BJ (cell line): ENCODE data around the gene TELO2. TPM values are rescaled to one million over a fixed set of nuclear protein-coding genes. Genes with fewer than 3 reads are reported as not detected.

Experiments used
- CTCF ChIA-PET: fragments of 350-600 bp; formaldehyde crosslinking; extraction: SDS; loops from one replicate; lab custom pipeline; 2021; ENCODE audit warnings: antibody characterized with exemption, inconsistent platforms; lab: Yijun Ruan, JAX
- POLR2A ChIA-PET: fragments of 300-600 bp; sonication (Branson Sonifier 250); formaldehyde crosslinking; extraction: SDS; loops from one replicate; lab custom pipeline; 2021; ENCODE audit warnings: antibody characterized with exemption; lab: Charles Lee
- DNase-seq: peaks from one replicate; pipeline ENCODE4 v3.0.0-alpha.2; 2011; ENCODE audit warnings: low read depth
- H3K27me3 ChIP-seq: 2 replicates; pipeline ENCODE4 v1.6.0; 2011; ENCODE audit warnings: low read length; ENCODE audit not compliant: control insufficient read depth, insufficient read depth
- H3K36me3 ChIP-seq: 2 replicates; pipeline ENCODE4 v1.5.1; 2011; ENCODE audit warnings: low read length; ENCODE audit not compliant: control insufficient read depth, insufficient read depth
- H3K4me3 ChIP-seq: 2 replicates; pipeline ENCODE4 v1.5.1; 2011; ENCODE audit warnings: low read depth, mild to moderate bottlenecking, control low read depth, low read length
- CTCF ChIP-seq: IDR thresholded peaks from 2 replicates; pipeline ENCODE4 v1.5.1; 2011; ENCODE audit warnings: low read depth, mild to moderate bottlenecking, control low read depth, inconsistent platforms, low read length, moderate library complexity; ENCODE audit not compliant: insufficient read depth
- polyA plus RNA-seq: library from polyadenylated mRNA; depleted of rRNA; stranded (reverse); fragments of >200 nt; gene quantifications from 2 replicates; pipeline ENCODE4 v1.2.3, GENCODE V29; 2011

TELO2 gene
- polyA plus RNA-seq, 1 experiment = 15.9 TPM

- no peaks in the 10 kb centered on the region; the same call in 1 of the 2 replicates for H3K36me3 ChIP-seq
- no peak overlapping the region for H3K4me3 ChIP-seq
- H3K27me3 ChIP-seq = no peaks in the 10 kb centered on the region
- POLR2A ChIA-PET = no interaction called here
- no peak for TF ChIP-seq CTCF
- CTCF ChIA-PET = no interaction called here
- DNase-seq = no peak
Observed at GRCh38 chr16:1525871-1526607, 32.9 kb downstream of the TELO2 start.

GRCh38 chr16:1526608-1527555 is 33.7 kb downstream of the TELO2 start:
- no peaks in the 10 kb centered on the region; the same call in 1 of the 2 replicates for H3K36me3 ChIP-seq
- no peak for TF ChIP-seq CTCF
- H3K27me3 ChIP-seq = no peaks in the 10 kb centered on the region
- ChIA-PET POLR2A (no interaction called here), CTCF (no interaction called here)
- no peak for DNase-seq
- H3K4me3 ChIP-seq = no peak overlapping the region

DNA sequence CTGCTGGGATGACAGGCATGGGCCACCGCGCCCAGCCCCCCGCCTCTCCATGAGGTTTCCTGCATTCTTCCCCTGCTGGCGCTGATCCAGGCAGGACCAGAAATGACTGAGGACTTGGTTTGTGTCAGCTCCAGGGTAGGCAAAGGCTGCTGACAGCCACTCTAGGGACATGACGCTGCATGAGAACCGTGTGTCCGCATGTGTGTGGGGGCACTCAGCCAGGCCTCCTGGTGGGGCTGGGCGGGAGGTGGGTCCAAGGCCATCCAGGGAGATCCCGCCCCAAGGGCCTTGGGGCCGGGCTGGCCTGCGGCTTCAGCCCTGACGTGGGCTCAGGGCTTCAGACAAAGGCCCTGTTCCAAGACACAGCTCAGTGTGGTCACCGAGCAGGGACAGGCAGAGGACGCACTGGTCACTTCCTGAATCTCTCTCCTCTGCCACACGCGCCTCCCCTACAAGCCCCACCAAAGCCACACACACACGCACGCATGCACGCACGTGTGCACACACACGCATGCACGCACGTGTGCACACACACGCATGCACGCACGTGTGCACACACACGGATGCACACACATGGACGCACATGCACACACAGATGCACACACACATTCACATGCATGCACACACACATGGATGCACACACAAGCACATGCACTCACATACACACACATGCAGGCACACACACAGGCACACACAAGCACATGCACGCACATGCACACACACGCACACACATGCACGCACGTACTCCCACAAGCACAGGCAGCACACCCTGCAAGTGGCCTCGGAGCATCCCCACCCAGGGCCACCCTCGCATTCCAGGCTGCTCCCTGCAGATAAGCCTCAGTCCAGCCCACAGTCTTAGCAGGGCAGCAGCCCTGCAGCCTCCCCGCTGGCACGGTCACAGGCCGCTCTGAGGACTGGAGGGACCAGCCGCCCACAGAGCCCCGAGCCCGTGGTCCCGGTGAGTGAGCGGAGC is 35.0 kb downstream of the TELO2 start:
- POLR2A ChIA-PET = no interaction called here
- CTCF ChIA-PET = no interaction called here
- no peak overlapping the region for H3K4me3 ChIP-seq
- H3K36me3 ChIP-seq = no peaks in the 10 kb centered on the region; the same call in 1 of the 2 replicates
- no peak for TF ChIP-seq CTCF
- DNase-seq = no peak
- no peaks in the 10 kb centered on the region for H3K27me3 ChIP-seq

DNA sequence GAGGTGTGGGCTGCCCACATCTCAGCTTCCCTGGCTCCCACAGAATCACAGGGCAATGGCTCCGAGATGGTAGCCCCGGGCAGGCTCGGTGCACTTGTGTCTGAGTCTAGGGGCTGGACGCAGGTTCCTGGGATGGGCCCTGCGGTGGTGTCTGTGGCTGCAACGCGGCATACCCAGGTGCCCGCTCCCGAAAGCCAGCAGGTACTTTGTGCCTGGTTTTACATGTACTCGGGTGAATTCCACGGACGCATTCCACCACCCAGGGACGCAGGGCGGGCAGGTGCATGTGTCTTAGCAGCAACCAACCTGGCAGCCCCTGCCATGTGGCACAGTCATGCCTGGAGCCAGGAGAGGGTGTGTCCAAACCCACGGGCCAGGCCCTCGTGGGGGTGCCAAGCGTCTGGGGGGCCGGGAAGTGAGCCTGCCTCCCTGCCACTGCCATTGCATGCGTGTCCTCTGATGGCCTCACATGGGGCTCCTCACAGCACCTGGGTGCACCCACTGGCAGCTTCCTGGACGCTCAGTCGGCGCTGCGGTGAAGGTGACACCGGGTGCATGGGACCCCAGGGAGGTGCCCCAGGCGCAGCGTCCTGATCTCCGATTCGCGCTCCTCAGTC is 35.9 kb downstream of the TELO2 start:
- ChIA-PET CTCF (interaction anchor here (0.7 to 1.0 kb wide), 2 partner anchors 10 to 82 kb away, joined by 3 read pairs; no protein-coding TSS in a partner anchor), POLR2A (no interaction called here)
- Histone ChIP-seq H3K4me3 (no peak overlapping the region), H3K27me3 (no peaks in the 10 kb centered on the region), H3K36me3 (no peaks in the 10 kb centered on the region)
- DNase-seq = no peak
- no peak for TF ChIP-seq CTCF
